GM18520 (cell line): ENCODE measurements around the gene CAPZB.

ENCODE experiments used
- ATAC-seq: cut with Tn5 transposase; IDR thresholded peaks from one replicate; pipeline ENCODE4 v1.9.1; 2021; ENCODE audit not compliant: unreplicated experiment

Gene CAPZB

DNA sequence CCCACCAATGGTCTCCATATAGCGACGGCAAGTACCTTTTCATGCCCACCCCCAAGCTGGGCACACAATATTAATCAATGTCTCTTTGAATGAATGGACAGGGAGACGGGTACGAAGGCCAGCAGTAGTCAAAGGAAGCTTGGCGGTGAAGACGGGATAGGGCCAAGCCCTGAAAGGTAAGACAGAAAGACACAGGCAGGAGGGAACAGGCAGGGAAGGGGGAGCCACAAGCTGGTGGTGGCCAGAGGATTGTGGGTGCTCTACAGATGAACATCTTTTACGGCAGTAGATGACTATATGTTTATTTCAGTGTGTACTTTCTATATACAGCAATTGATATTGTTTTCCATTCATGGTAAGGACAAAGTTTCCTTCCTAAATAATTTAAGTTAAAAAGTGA, 16.3 kb downstream of the CAPZB start:
- ATAC-seq, result no peak

DNA sequence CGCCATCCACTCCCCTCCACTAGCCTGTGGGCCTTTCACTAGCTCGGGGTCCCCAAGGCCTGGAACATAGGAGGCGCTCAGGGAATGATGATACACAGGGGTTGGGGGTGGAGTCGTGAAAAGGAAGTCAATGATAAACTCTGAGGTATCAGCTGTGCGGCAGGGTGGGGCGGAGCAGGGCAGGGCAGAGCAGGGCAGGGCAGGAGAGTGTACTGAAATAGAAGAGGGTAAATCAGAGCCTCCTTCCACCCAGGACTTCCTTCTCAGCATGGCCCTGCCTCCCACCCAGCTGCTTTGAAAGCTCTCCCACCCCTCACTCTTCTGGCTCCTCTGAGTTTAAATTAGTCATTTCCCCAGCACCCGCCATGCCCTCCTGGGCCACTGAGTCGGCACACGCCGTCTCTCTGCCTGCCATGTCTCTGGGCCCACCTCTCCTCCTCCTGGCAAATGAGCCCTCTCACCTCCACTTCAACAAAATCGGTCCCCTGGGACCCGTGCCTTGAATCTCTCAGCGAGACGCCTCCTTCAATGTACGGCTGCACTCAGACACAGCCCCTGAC, 16.9 kb downstream of the CAPZB start:
- no peak for ATAC-seq

DNA sequence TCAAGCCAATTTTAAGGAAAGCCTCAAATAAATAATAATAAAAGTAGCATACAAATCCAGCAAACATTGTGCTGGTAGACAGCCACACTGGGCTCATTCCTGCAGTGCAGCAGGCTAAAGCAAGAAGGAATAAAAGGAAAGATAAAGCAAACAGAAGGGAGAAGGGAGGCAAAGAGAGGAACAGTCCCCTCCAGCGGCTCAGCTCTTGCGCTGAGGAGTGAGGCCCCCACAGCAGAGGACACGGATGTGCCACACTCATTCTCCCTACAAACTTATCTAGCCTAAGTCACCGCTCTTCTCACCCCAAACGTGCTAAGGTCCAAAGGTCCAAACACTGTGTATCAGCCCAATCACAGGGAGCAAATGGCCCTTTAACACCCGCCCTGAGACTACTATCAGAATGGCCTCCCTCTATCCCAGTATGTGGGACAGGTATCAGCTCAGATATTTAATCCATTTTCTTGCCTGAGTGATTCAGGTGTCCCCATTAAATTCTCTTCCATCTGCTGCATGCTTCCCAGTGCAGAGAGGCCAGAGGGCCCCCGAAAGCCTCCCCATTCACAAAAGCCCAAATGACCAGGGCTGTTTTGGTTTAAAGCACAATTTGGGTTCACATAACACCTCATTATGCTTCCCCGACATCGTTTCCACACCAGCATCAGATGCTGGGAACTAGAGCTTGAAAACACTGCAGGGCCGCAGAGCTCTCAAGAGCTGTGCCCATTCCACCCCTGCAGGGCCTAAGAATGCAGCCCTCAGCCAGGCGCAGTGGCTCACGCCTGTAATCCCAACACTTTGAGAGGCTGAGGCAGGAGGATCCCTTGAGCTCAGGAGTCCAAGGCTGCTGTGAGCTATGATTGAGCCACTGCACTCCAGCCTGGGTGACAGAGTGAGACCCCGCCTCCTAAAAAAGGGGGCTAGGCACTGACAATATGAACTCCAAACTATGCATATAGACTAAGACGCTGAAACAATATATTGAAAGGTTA, 17.8 kb downstream of the CAPZB start:
- no peak for ATAC-seq

DNA sequence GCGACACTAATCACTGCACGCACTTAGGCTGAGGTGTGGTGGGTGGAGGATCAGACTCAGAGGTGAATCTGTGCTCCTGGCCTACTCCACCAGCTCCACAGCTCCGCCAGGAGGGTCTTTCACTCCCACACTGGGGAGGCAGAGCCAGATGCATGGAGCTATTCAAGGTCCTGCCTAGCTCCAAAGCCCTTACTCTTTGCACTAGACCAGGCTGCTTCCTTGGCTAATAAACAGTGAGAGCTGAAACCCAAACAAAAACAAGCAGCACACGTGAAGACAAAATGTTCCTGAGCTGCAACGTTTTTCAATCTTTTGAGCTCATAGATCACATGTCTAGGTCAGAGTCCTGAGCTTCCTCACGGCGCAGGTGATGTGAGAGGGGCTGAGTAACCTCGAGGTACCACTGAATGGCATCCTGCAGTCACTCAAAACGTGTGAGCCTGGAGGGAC, 19.2 kb downstream of the CAPZB start:
- ATAC-seq, result no peak

DNA sequence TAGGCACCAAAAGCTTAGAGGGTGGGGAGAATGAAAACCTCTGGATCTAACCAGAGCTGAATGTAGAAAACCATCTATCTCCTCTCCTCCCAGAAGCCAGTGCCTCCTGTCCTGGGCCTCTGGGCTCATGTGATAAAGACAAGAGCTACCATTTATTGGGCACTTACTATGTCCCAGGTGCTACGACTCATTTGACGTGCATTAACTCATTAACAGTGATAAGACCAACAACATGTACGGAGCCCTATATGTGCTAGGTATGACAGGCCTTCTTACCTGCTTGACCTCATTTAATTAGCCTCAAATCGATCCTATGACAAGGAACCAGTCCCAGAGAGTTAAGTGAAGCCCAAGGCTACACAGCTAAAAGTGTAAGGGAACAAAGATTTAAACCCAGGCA, 19.7 kb downstream of the CAPZB start:
- no peak for ATAC-seq

DNA sequence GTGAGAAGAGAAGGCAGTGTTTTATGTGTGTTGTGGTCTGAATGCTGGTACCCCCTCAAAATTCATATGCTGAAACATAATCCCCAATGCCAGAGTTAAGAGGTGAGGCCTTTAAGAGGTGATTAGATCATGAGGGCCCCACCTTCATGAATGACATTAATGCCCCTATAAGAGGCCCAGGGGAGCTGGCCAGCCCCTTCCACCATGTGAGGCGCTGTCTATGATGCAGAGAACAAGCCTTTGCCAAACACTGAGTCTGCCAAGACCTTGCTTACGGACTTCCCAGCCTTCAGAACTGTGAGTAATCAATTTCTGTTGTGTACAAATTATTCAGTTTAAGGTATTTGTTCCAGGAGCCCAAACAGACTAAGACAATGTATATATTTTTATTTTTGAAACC, 20.2 kb downstream of the CAPZB start:
- ATAC-seq, result no peak

DNA sequence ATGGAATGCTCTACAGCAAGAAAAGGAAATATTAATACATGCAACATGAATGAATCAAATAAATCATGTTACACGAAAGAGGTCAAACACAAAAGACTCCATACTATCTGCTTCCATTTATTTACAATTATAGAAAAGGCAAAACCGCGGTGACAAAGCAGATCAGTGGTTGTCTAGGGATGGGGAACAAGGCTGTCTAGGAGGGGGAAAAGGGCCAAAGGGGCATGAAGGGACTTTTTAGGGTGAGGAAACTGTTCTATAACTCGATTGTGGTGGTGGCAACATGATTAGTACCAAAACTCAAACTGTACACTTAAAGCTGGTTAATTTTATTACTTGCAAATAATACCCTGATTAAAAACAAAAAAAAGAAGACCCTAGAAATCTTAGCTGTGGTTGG, 20.6 kb downstream of the CAPZB start:
- no peak for ATAC-seq

DNA sequence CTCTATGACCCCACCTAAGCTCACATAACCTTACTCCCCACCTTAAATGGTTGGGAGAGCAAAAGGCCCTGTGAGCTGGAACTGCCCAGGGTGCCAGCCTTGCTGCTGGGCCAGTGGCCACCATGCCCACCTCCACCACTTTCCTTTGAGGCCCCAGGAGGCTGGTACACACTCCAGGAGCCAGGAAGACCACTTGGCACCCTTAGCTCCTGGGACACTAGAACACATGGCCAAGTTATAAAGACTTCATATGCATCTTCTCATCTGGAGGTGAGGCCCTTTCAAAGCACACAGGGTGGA, 21.9 kb downstream of the CAPZB start:
- no peak for ATAC-seq

DNA sequence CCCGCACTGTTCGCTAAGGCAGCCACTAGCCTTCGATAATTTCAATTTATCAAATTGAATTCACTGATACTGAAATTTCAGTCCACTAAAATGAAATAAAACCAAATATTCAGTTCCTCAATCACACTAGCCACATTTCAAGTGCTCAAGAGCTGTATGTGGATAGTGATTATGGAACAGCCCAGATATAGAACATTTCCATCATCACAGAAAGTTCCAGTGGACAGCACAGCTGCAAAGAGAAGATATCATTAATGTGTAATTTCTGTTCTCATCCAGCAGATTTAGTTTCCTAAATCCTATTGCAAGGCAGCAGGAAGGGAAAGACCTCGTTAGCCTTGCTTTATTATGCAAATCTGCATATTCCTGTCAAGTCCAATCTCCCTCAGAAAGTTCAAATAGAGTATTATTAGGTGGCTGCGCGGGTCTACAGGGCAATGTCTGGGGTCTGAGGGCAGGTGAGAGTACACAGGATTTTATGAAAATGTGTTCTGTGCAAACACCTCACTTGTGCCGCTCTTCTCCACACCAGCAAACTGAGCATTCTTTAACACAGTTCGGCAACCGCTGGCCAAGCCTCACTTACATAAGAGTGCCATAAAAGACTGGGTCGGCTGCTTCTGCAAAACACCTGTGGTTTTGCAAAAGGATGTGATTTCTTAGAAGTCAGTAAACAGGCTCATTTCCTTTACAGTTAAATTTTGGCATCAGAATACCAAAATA, 22.4 kb downstream of the CAPZB start:
- no peak for ATAC-seq

DNA sequence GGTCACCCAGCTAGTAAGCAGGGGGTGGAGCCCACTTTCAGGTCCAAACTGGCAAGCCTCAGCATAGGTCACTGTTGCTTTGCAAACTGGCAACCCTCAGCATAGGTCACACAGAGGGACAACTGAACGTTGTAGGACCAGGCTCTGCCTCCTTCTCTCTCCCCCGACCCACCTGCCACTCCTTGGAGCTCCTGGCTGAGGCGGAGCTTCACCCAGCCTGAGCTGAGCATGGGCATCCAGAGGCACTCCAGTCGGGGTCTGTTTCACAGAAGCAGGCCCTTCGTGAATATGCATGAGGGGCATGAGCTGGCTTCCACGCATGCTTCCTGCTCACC, 24.2 kb downstream of the CAPZB start:
- ATAC-seq, result no peak

DNA sequence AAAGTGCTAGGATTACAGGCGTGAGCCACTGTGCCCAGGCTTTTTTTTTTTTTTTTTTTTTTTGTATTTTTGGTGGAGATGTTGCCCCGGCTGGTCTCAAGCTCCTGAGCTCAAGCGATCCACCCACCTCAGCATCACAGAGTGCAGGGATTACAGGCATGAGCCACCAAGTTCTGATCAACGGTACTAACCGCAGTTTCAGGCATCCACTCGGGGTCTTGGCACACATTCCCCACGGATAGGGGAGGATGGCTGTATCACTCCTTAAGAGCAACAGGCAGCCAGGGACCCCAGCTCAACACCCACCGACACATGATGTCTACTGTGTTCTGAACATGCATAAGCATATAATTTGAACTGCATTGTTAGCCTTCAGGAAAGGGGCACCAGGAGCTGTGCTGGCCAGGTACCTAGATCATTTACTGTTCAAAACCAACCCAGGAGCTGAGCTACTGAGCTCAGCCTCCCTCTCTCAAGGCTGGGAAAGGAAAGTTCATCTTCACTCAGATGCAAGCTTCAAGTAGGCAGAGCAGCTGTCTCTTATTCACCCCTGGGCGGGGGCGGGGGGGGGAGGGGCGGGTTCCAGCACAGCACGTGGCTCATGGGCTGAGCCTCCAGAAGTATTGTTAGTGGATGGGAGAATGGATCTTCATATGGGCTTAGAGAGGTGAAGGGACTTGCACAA, 24.7 kb downstream of the CAPZB start:
- no peak for ATAC-seq

DNA sequence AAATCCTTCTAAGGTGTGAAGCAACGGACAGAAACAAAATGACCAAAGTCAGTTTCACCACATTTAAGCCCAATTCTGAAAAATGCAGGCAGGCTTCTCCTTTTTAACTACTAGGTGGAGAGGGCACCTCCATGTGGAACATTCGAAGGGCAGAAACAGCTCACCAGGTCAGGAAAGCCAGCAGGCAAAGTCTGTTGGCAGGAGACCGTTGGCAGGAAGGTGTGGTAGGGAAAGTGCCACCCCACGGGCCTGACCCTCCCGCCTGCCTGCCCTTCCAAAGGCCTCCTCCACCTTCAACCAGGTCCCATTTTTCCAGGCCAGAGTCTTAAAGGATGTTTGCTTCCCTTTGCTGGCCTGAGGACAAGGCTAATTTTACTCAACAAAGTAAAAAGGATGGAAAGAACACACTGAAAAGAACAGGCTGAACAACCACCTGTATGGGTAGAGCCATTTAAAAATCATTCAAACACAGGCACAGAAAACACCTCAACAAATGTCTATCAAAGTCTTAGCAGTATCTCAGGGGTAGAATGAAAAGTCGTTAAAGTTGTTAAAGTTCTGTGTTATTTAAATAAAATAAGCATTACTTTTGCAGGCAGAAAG, 26.4 kb downstream of the CAPZB start:
- no peak for ATAC-seq

DNA sequence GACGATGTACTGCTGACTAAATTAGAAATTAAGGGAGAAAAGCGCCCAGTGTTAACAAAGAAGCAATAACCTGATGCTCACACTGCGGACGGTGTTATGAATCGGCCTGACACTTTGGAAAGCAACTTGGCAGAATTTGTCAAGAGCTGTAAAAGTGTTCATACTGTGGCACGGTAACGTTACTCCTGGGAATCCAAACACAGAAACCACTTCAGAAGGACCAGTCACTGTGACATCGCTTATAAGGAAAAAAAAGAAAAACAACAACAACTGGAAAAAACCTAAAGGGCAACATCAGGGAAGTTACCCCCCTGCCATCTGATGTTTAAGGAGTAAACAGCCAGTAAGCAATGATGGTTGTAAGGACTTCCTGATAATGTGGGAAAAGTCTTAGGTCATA, 27.7 kb downstream of the CAPZB start:
- ATAC-seq, result no peak

DNA sequence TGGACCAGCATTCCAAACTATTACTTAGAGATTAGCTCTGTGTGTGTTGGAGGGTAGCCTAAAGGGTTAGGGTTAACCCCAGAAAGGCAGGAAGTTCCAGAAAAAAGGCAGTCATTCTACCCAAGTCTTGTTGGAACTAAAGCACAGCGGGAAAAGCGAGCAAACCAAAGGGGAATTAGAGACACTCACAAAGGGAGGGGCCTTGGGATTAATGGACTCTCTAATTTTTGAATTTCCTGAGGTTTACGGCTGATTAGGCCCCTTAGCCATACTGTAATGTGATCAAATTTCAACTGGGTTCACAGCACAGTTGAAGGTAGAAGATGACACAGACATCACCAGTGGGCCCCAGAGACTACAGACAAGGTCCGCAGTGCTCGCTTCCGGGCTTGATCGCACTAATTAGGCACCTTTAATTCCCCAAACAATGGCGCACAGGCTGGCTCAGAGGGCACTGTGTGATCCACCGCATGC, 28.3 kb downstream of the CAPZB start:
- no peak for ATAC-seq

DNA sequence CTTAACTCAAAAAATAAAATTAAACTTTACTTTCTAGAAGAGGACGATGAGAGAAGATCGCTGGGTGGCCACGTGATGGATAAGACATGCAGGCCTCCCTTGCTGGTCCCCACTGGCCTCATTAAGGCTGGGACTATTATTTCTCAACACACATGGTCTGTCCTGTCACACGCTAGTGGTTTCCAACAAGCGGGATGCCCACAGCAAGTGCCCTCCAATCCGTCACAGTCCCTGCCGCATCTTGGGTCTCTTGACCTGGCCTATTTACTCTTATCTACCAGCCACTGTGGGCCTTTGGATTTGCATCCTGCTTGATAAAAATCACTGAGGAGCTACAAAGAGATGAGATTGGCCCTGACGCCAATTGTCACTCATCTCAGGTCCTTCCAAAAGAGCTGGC, 30.0 kb downstream of the CAPZB start:
- ATAC-seq, result no peak

DNA sequence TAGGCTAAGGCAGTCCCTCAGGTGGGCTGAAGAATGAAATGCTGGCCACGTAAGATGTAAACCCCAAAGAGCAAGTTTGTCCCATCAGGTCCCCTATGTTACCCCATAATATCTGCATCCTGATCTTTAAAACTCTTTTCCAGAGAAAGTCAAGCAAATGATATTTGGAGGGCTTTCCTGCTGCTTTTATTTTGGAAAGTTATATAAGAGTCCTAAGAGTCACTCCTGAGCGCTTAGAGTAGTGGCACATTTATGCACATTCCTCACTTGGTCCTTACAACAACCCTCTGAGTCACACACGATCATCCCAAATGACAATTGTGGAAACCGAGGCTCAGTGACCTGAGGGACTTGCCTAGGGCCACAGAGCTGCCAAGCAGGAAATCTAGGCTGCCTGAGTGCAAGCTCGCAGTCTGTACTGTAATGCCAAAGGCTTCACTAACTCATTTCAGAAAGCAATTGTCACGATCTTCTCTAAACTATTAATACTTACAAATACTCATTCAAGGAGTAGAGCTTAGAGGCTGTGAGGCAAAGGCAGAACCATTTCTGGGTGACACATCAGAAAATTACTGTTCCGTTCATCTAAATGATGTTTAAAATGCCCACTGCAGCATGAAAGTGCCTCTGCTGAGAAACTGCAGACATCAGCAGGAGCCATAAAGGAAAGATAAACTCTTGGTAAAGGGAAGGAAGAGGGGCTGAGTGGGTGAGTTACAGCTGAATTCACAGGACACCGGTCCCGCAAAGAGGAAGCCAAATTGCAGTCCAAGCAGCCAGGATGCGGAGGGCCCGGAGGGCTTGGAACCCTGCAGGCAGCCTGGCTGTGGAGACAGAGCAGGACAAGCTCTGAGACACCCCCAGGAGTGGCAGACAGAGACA, 30.8 kb downstream of the CAPZB start:
- ATAC-seq, result no peak

DNA sequence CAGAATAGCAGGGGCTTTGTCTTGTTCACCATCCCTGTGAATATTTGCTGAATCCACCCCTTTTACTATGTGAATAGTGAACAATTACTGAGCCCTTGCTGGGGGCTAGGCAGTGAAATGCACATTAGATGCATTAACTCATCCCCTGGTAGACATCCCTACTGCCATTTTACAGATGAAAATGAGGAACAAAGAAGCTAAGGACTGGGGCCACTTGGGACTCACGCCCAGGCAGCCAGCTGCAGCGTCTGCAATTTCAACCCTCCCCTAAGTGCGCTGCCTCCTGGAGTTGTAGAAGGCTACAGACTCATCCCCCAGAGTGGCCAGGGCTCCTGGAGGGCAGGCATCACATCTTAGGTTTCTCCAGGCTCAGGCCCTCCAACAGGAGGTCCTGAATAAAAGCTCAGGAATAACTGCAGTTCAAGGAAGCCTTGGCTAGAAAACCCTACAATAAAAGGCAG, 31.6 kb downstream of the CAPZB start:
- no peak for ATAC-seq

DNA sequence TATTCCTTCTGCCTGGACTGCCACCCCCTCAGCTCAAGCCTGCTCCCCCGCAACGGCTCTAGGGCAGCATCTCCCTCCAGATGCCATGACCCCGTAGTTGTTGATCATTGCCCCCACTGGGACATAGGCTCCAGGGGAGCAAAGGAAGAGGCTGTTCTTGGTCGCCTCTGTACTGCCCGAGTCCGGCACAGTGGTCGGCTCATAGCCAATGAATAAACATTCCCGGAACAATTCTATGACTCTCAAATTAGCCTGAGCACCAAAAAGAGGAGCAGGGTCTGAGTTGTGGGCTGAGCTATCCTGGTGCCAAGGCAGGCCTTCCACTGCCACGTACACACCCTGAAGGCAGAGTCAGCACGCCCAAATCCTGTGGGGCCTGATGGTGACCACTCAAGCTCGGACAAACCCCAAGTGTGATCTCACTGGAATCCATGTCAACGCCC, 33.1 kb downstream of the CAPZB start:
- ATAC-seq, result no peak

DNA sequence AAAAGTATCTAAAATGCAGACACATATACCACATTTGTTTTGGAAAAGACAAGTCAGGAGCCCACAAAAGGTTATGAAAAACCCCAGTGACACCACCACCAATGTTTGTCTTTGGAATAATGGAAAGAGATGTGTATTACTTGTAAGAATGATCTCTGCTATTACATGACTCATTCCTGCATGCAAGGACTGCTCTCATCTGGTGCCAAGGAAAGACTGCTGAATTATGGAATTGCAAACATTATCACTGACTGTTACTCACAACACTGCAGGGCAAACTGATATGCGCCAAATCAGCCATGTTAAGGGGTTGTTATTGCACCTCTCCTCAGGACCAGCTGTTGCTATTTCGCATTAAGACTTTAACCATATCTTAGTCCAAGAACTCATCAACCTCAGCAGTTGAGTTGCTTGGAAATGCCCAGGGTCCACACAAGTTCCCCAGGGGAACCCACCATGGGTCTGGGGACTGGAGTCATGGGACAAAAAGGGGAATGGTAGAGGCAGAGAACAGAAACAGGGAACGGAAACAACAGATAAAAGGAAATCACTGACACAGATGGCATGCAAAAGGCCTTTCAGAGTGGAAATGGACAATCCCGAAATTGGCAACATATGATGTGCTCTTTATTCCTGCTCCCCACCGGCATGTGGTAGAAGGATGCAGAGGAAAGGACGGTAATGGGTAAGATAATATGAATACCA, 34.4 kb downstream of the CAPZB start:
- no peak for ATAC-seq
